Measurements from ENCODE around the gene CDK8. TPM values are rescaled to one million over a fixed set of nuclear protein-coding genes. Genes with fewer than 3 reads are reported as not detected.

CDK8 gene
- polyA plus RNA-seq, 1 experiment: 18.8 TPM

DNA sequence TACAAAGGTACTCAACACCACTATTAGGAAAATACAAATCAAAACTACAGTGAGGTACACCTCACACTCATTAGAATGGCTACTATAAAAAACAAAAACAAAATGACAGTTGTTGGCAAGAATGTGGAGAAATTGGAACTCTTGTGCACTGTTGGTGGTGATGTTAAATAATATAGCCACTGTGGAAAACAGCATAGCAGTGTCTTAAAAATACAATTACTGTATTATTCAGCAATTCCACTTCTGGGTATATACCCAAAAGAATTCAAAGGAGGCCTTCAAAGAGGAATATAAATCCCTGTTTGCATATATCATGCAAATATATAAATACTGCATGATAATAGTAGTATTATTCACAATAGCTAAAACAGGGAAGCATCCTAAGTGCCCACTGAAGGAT, 66.8 kb downstream of the CDK8 start:
- ChIA-PET CTCF (interaction anchor here (0.7 kb wide), 1 partner anchor 833 kb away, joined by 3 read pairs; no protein-coding TSS in a partner anchor), POLR2A (no interaction called here)

DNA sequence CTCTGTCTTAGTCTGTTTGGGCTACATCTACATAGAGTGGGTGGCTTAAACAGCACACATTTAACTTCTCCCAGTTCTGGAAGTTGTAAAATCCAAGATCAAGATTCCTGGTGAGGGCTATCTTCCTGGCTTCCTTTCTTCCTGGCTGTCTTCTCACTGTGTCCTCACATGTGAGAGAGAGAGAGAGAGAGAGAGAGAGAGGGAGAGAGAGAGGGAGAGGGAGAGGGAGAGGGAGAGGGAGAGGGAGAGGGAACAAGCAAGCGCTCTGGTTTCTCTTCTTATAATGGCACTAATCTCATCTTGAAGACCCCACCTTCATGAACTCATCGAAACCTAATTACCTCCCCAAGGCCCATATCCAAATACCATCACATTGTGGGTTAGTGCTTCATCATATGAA, 69.2 kb downstream of the CDK8 start:
- H3K9me3 ChIP-seq (ENCODE audit: control insufficient read depth, insufficient read depth, low read length): no peaks in the 10 kb centered on the region
- TF ChIP-seq, protein P1, sequence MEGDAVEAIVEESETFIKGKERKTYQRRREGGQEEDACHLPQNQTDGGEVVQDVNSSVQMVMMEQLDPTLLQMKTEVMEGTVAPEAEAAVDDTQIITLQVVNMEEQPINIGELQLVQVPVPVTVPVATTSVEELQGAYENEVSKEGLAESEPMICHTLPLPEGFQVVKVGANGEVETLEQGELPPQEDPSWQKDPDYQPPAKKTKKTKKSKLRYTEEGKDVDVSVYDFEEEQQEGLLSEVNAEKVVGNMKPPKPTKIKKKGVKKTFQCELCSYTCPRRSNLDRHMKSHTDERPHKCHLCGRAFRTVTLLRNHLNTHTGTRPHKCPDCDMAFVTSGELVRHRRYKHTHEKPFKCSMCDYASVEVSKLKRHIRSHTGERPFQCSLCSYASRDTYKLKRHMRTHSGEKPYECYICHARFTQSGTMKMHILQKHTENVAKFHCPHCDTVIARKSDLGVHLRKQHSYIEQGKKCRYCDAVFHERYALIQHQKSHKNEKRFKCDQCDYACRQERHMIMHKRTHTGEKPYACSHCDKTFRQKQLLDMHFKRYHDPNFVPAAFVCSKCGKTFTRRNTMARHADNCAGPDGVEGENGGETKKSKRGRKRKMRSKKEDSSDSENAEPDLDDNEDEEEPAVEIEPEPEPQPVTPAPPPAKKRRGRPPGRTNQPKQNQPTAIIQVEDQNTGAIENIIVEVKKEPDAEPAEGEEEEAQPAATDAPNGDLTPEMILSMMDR (IDR thresholded peaks at IDR 0.05; ENCODE audit: low read depth, low read length): no peak
- no peaks in the 10 kb centered on the region for H3K27me3 ChIP-seq (ENCODE audit: control insufficient read depth, insufficient read depth, low read length)
- ChIA-PET POLR2A (no interaction called here), CTCF (interaction anchor here (0.6 kb wide), 1 partner anchor 22 kb away, joined by 5 read pairs; no protein-coding TSS in a partner anchor)
- H3K27ac ChIP-seq (ENCODE audit: low read depth, low read length): no peak overlapping the region
- no peak overlapping the region for H3K4me3 ChIP-seq (ENCODE audit: low read depth, low read length)
- DNase-seq (ENCODE audit: low read depth, low spot score): no peak

More for the DNA sequence above, 66.8 kb downstream of the CDK8 start:
- H3K9me3 ChIP-seq (ENCODE audit: control insufficient read depth, insufficient read depth, low read length): no peaks in the 10 kb centered on the region
- no peak overlapping the region for H3K4me3 ChIP-seq (ENCODE audit: low read depth, low read length)
- H3K27ac ChIP-seq (ENCODE audit: low read depth, low read length): no peak overlapping the region
- DNase-seq (ENCODE audit: low read depth, low spot score): no peak
- TF ChIP-seq, protein P1 (IDR thresholded peaks at IDR 0.05; ENCODE audit: low read depth, low read length): no peak
- H3K27me3 ChIP-seq (ENCODE audit: control insufficient read depth, insufficient read depth, low read length): no peaks in the 10 kb centered on the region

DNA sequence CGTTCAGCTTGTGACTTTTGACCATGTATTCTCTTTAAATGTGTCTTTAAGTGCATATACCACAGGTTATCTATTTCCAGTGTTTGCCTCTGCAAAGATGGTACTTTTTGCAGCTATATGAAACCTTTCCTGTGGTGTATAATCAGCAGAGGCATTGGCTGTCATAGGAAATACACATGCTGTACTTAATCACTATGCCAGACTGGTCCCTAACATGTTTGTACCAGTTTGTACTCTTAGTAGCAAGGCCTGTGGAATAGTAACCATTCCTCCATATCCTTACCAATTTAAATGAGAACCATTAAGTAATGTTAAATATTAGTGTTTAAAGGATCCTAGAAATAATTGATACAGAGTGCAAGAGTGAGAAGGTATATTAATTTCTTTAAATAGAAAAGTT, 69.8 kb downstream of the CDK8 start:
- DNase-seq (ENCODE audit: low read depth, low spot score): no peak
- no peaks in the 10 kb centered on the region for H3K27me3 ChIP-seq (ENCODE audit: control insufficient read depth, insufficient read depth, low read length)
- TF ChIP-seq, protein P1 (IDR thresholded peaks at IDR 0.05; ENCODE audit: low read depth, low read length): no peak
- CTCF ChIA-PET: interaction anchor here (0.6 kb wide), 1 partner anchor 23 kb away, joined by 5 read pairs; no protein-coding TSS in a partner anchor
- POLR2A ChIA-PET: no interaction called here
- H3K27ac ChIP-seq (ENCODE audit: low read depth, low read length): no peak overlapping the region
- H3K4me3 ChIP-seq (ENCODE audit: low read depth, low read length): no peak overlapping the region
- no peaks in the 10 kb centered on the region for H3K9me3 ChIP-seq (ENCODE audit: control insufficient read depth, insufficient read depth, low read length)

GRCh38 chr13:26324294-26324693, 70.4 kb downstream of the CDK8 start:
- ChIA-PET POLR2A (no interaction called here), CTCF (no interaction called here)
- DNase-seq (ENCODE audit: low read depth, low spot score): no peak
- TF ChIP-seq, protein P1 (IDR thresholded peaks at IDR 0.05; ENCODE audit: low read depth, low read length): no peak
- Histone ChIP-seq H3K27me3 (ENCODE audit: control insufficient read depth, insufficient read depth, low read length) (no peaks in the 10 kb centered on the region), H3K4me3 (ENCODE audit: low read depth, low read length) (no peak overlapping the region), H3K9me3 (ENCODE audit: control insufficient read depth, insufficient read depth, low read length) (no peaks in the 10 kb centered on the region), H3K27ac (ENCODE audit: low read depth, low read length) (no peak overlapping the region)

GRCh38 chr13:26324867-26325266, 70.9 kb downstream of the CDK8 start:
- POLR2A ChIA-PET: no interaction called here
- CTCF ChIA-PET: no interaction called here

More at GRCh38 chr13:26324867-26325266, 70.9 kb downstream of the CDK8 start:
- DNase-seq (ENCODE audit: low read depth, low spot score): no peak
- Histone ChIP-seq H3K27ac (ENCODE audit: low read depth, low read length) (no peak overlapping the region), H3K9me3 (ENCODE audit: control insufficient read depth, insufficient read depth, low read length) (no peaks in the 10 kb centered on the region), H3K27me3 (ENCODE audit: control insufficient read depth, insufficient read depth, low read length) (no peaks in the 10 kb centered on the region), H3K4me3 (ENCODE audit: low read depth, low read length) (no peak overlapping the region)
- TF ChIP-seq, protein P1 (IDR thresholded peaks at IDR 0.05; ENCODE audit: low read depth, low read length): no peak

All from AG04450 (cell line).